Trophoblast cell (in vitro differentiated cells and primary cell): ENCODE data around the gene HSD3B1.

Source experiments
- DNase-seq, 2 donors: peaks; one replicate each; pipeline ENCODE4 v3.0.0-alpha.2; 2016
- H2AFZ ChIP-seq: 2 replicates; pipeline ENCODE4 v1.6.1; 2013; ENCODE audit warnings: low read length, moderate library complexity, mild to moderate bottlenecking; ENCODE audit not compliant: insufficient read depth, poor library complexity
- H2AK5ac ChIP-seq: 2 replicates; pipeline ENCODE4 v1.6.1; 2013; ENCODE audit warnings: mild to moderate bottlenecking, low read length
- H2BK120ac ChIP-seq: 2 replicates; pipeline ENCODE4 v1.6.1; 2013; ENCODE audit warnings: low read length, mild to moderate bottlenecking, moderate library complexity; ENCODE audit not compliant: insufficient read depth, poor library complexity
- H2BK12ac ChIP-seq: 2 replicates; pipeline ENCODE4 v1.6.1; 2013; ENCODE audit warnings: mild to moderate bottlenecking, low read length, moderate library complexity
- H2BK5ac ChIP-seq: 2 replicates; pipeline ENCODE4 v1.6.1; 2013; ENCODE audit warnings: low read length, low read depth, moderate library complexity, mild to moderate bottlenecking; ENCODE audit not compliant: poor library complexity
- H3K14ac ChIP-seq: 2 replicates; pipeline ENCODE4 v1.6.1; 2013; ENCODE audit warnings: mild to moderate bottlenecking, low read length
- H3K18ac ChIP-seq: 2 replicates; pipeline ENCODE4 v1.6.1; 2013; ENCODE audit warnings: mild to moderate bottlenecking, low read length
- H3K23ac ChIP-seq: 2 replicates; pipeline ENCODE4 v1.6.1; 2013; ENCODE audit warnings: low read length
- H3K27ac ChIP-seq: 2 replicates; pipeline ENCODE4 v1.5.1; 2013; ENCODE audit warnings: low read depth, mild to moderate bottlenecking, inconsistent platforms, low read length, moderate library complexity
- H3K27me3 ChIP-seq: 2 replicates; pipeline ENCODE4 v1.6.1; 2013; ENCODE audit warnings: inconsistent platforms, mild to moderate bottlenecking, low read length, moderate library complexity; ENCODE audit not compliant: insufficient read depth
- H3K36me3 ChIP-seq, 2 experiments: 1 replicate in 1 of 2; 2 replicates in 1 of 2; pipeline ENCODE4 v1.6.1; 2013; ENCODE audit warnings: low read length in 2 of 2, mild to moderate bottlenecking in 2 of 2, moderate library complexity in 1 of 2; ENCODE audit not compliant: insufficient read depth in 2 of 2, control insufficient read depth in 1 of 2
- H3K4ac ChIP-seq: 2 replicates; pipeline ENCODE4 v1.6.1; 2013; ENCODE audit warnings: low read depth, mild to moderate bottlenecking, low read length, moderate library complexity
- H3K4me1 ChIP-seq, 2 experiments: 1 replicate in 1 of 2; 2 replicates in 1 of 2; pipeline ENCODE4 v1.6.1; 2013; ENCODE audit warnings: low read length in 2 of 2, mild to moderate bottlenecking in 2 of 2, moderate library complexity in 1 of 2; ENCODE audit not compliant: insufficient read depth in 2 of 2, control insufficient read depth in 1 of 2
- H3K4me2 ChIP-seq: 2 replicates; pipeline ENCODE4 v1.6.1; 2013; ENCODE audit warnings: inconsistent platforms, mild to moderate bottlenecking, low read length, moderate library complexity
- H3K4me3 ChIP-seq: 2 replicates; pipeline ENCODE4 v1.5.1; 2013; ENCODE audit warnings: mild to moderate bottlenecking, low read depth, low read length, inconsistent platforms
- H3K79me1 ChIP-seq: one replicate; pipeline ENCODE4 v1.6.1; 2013; ENCODE audit warnings: low read length
- H3K79me2 ChIP-seq: 2 replicates; pipeline ENCODE4 v1.6.1; 2013; ENCODE audit warnings: low read length, mild to moderate bottlenecking; ENCODE audit not compliant: control insufficient read depth, insufficient read depth, poor library complexity
- H3K9ac ChIP-seq: 2 replicates; pipeline ENCODE4 v1.6.1; 2013; ENCODE audit warnings: mild to moderate bottlenecking, low read length
- H3K9me3 ChIP-seq: 2 replicates; pipeline ENCODE4 v1.6.1; 2013; ENCODE audit warnings: low read depth, mild to moderate bottlenecking, control low read depth, inconsistent platforms, low read length; ENCODE audit not compliant: insufficient read depth
- H4K12ac ChIP-seq: 2 replicates; pipeline ENCODE4 v1.6.1; 2013; ENCODE audit warnings: low read depth, mild to moderate bottlenecking, low read length, moderate library complexity
- H4K8ac ChIP-seq: 2 replicates; pipeline ENCODE4 v1.6.1; 2013; ENCODE audit warnings: low read depth, mild to moderate bottlenecking, low read length, moderate library complexity
- H4K91ac ChIP-seq: one replicate; pipeline ENCODE4 v1.6.1; 2013; ENCODE audit warnings: low read depth, mild to moderate bottlenecking, low read length, moderate library complexity
- WGBS: extraction: QIAGEN DNeasy Blood & Tissue Kit; methylation state at CpG from one replicate; pipeline ENCODE4 v1.1.7; 2013; ENCODE audit warnings: missing lambda C conversion rate; ENCODE audit not compliant: insufficient read length, insufficient coverage; ENCODE audit errors: extremely low coverage; 5-methylcytosine and 5-hydroxymethylcytosine counted together

Gene HSD3B1

GRCh38 chr1:119482517-119483425, 24.2 kb upstream of the HSD3B1 start:
- H3K27me3 ChIP-seq: no peaks in the 10 kb centered on the region
- H3K18ac ChIP-seq: no peak overlapping the region
- no peaks in the 10 kb centered on the region for H3K36me3 ChIP-seq
- H3K4me3 ChIP-seq: no peak overlapping the region
- H3K79me2 ChIP-seq: no peaks in the 10 kb centered on the region
- H3K4me1 ChIP-seq: peaks cover 7 to 20% of the 10 kb centered on the region in 2 experiments
- WGBS: no CpG with 5 or more reads among the region's 6 CpGs
- no peak overlapping the region for H3K23ac ChIP-seq
- no peak overlapping the region for H3K4ac ChIP-seq
- no peak overlapping the region for H4K12ac ChIP-seq
- H2AFZ ChIP-seq: no peak overlapping the region
- H3K9ac ChIP-seq: no peak overlapping the region
- H3K79me1 ChIP-seq: peaks cover 16% of the 10 kb centered on the region
- H4K8ac ChIP-seq: peak overlapping the region; percentile 46
- H2BK120ac ChIP-seq: peak overlapping the region; percentile 76
- peak overlapping the region; percentile 85 for H2BK12ac ChIP-seq
- H2BK5ac ChIP-seq: peak overlapping the region; percentile 93
- no peaks in the 10 kb centered on the region for H3K9me3 ChIP-seq
- H4K91ac ChIP-seq: peak overlapping the region; percentile 88
- peak overlapping the region; percentile 41 for H3K14ac ChIP-seq
- no peak overlapping the region for H3K4me2 ChIP-seq
- DNase-seq: peak; percentile 61 to 87
- H3K27ac ChIP-seq: peak overlapping the region; percentile 82
- H2AK5ac ChIP-seq: peak overlapping the region; percentile 4

GRCh38 chr1:119483441-119484200, 23.4 kb upstream of the HSD3B1 start:
- H4K12ac ChIP-seq: no peak overlapping the region
- H3K14ac ChIP-seq: peak overlapping the region; percentile 41

GRCh38 chr1:119485201-119485600, 21.8 kb upstream of the HSD3B1 start:
- no peak overlapping the region for H3K27ac ChIP-seq
- no peak overlapping the region for H2BK12ac ChIP-seq
- peaks cover 28% of the 10 kb centered on the region for H3K79me1 ChIP-seq
- H2BK5ac ChIP-seq: no peak overlapping the region
- no peak overlapping the region for H3K14ac ChIP-seq
- H3K4me1 ChIP-seq: peaks cover 10 to 25% of the 10 kb centered on the region in 2 experiments
- no peak overlapping the region for H3K23ac ChIP-seq
- no peaks in the 10 kb centered on the region for H3K27me3 ChIP-seq
- no peak overlapping the region for H2AK5ac ChIP-seq
- no CpG with 5 or more reads among the region's 4 CpGs for WGBS
- H3K9ac ChIP-seq: no peak overlapping the region
- no peak overlapping the region for H4K8ac ChIP-seq
- no peaks in the 10 kb centered on the region for H3K36me3 ChIP-seq
- H3K4me3 ChIP-seq: no peak overlapping the region
- no peak for DNase-seq
- H2BK120ac ChIP-seq: peak overlapping the region; percentile 54
- no peaks in the 10 kb centered on the region for H3K79me2 ChIP-seq
- no peak overlapping the region for H3K4ac ChIP-seq
- no peak overlapping the region for H3K4me2 ChIP-seq
- no peak overlapping the region for H3K18ac ChIP-seq
- no peak overlapping the region for H4K91ac ChIP-seq
- H2AFZ ChIP-seq: no peak overlapping the region
- no peak overlapping the region for H4K12ac ChIP-seq
- H3K9me3 ChIP-seq: no peaks in the 10 kb centered on the region

More at GRCh38 chr1:119483441-119484200, 23.4 kb upstream of the HSD3B1 start:
- peak overlapping the region; percentile 85 for H2BK12ac ChIP-seq
- peak in 1 of 2 donors; percentile 57 for DNase-seq
- no peak overlapping the region for H3K4me3 ChIP-seq
- WGBS: no CpG with 5 or more reads among the region's 6 CpGs
- peak overlapping the region; percentile 88 for H4K91ac ChIP-seq
- H3K4me2 ChIP-seq: no peak overlapping the region
- peak overlapping the region; percentile 46 for H4K8ac ChIP-seq
- no peak overlapping the region for H2AFZ ChIP-seq
- H2BK120ac ChIP-seq: peak overlapping the region; percentile 76
- peak overlapping the region; percentile 93 for H2BK5ac ChIP-seq
- H3K79me2 ChIP-seq: no peaks in the 10 kb centered on the region
- H3K4me1 ChIP-seq: peaks cover 9 to 22% of the 10 kb centered on the region in 2 experiments
- H3K36me3 ChIP-seq: no peaks in the 10 kb centered on the region
- H3K4ac ChIP-seq: no peak overlapping the region
- peak overlapping the region; percentile 82 for H3K27ac ChIP-seq
- H3K23ac ChIP-seq: no peak overlapping the region
- H3K79me1 ChIP-seq: peaks cover 20% of the 10 kb centered on the region
- no peaks in the 10 kb centered on the region for H3K9me3 ChIP-seq
- peak overlapping the region; percentile 4 for H2AK5ac ChIP-seq
- no peaks in the 10 kb centered on the region for H3K27me3 ChIP-seq
- no peak overlapping the region for H3K9ac ChIP-seq
- H3K18ac ChIP-seq: peak overlapping the region; percentile 48

GRCh38 chr1:119488216-119488615, 18.8 kb upstream of the HSD3B1 start:
- H3K4me1 ChIP-seq: peaks cover 5 to 13% of the 10 kb centered on the region in 2 experiments
- no peaks in the 10 kb centered on the region for H3K9me3 ChIP-seq
- H3K27ac ChIP-seq: peak overlapping the region; percentile 83
- H3K36me3 ChIP-seq: no peaks in the 10 kb centered on the region
- peaks cover 21% of the 10 kb centered on the region for H3K79me1 ChIP-seq
- H3K23ac ChIP-seq: no peak overlapping the region
- peak overlapping the region; percentile 71 for H2BK5ac ChIP-seq
- WGBS: no CpG with 5 or more reads among the region's 4 CpGs
- H2BK120ac ChIP-seq: peak overlapping the region; percentile 98
- peak overlapping the region; percentile 71 for H3K18ac ChIP-seq
- no peak for DNase-seq
- no peak overlapping the region for H3K4me3 ChIP-seq
- peak overlapping the region; percentile 85 for H4K91ac ChIP-seq
- H2AK5ac ChIP-seq: peak overlapping the region; percentile 39
- H3K9ac ChIP-seq: no peak overlapping the region
- no peaks in the 10 kb centered on the region for H3K79me2 ChIP-seq
- H3K4me2 ChIP-seq: no peak overlapping the region
- H3K4ac ChIP-seq: peak overlapping the region; percentile 30
- no peak overlapping the region for H2AFZ ChIP-seq
- no peak overlapping the region for H4K12ac ChIP-seq
- H4K8ac ChIP-seq: no peak overlapping the region
- H2BK12ac ChIP-seq: peak overlapping the region; percentile 92
- H3K14ac ChIP-seq: peak overlapping the region; percentile 59
- H3K27me3 ChIP-seq: no peaks in the 10 kb centered on the region
